H9 (cell line): ENCODE data around the gene COPB2. TPM values are rescaled to one million over a fixed set of nuclear protein-coding genes. Genes with fewer than 3 reads are reported as not detected.
"Not testable (repeated sequence)": the region's sequence is repeated elsewhere in the genome, so short reads cannot be mapped to it uniquely, and the experiment has no call there.

Experiments used
- DNase-seq: peaks from one replicate; pipeline ENCODE4 v3.0.0-alpha.2; 2017
- H2AFZ ChIP-seq: one replicate; pipeline ENCODE4 v1.6.1; 2013; ENCODE audit warnings: mild to moderate bottlenecking, low read length, control low read depth, moderate library complexity
- H2AK5ac ChIP-seq: 2 replicates; pipeline ENCODE4 v1.6.1; 2013; ENCODE audit warnings: low read length, control low read depth, mixed read lengths; ENCODE audit not compliant: insufficient read length
- H2BK120ac ChIP-seq: one replicate; pipeline ENCODE4 v1.6.1; 2013; ENCODE audit warnings: low read depth, mild to moderate bottlenecking, low read length, control low read depth, inconsistent platforms; ENCODE audit not compliant: poor library complexity, severe bottlenecking
- H2BK12ac ChIP-seq: 2 replicates; pipeline ENCODE4 v1.6.1; 2013; ENCODE audit warnings: low read length, control low read depth, mixed read lengths, low read depth; ENCODE audit not compliant: insufficient read length
- H2BK15ac ChIP-seq: 2 replicates; pipeline ENCODE4 v1.6.1; 2013; ENCODE audit warnings: low read depth, low read length, control low read depth
- H2BK20ac ChIP-seq: one replicate; pipeline ENCODE4 v1.6.1; 2013; ENCODE audit warnings: low read depth, mild to moderate bottlenecking, low read length, control low read depth, inconsistent platforms; ENCODE audit not compliant: poor library complexity, severe bottlenecking
- H2BK5ac ChIP-seq: 2 replicates; pipeline ENCODE4 v1.6.1; 2013; ENCODE audit warnings: low read length, control low read depth, mixed read lengths; ENCODE audit not compliant: insufficient read length
- H3K14ac ChIP-seq: 2 replicates; pipeline ENCODE4 v1.6.1; 2013; ENCODE audit warnings: low read length, control low read depth; ENCODE audit not compliant: insufficient read depth
- H3K18ac ChIP-seq: 2 replicates; pipeline ENCODE4 v1.6.1; 2013; ENCODE audit warnings: low read depth, mild to moderate bottlenecking, mixed read lengths, low read length, control low read depth; ENCODE audit not compliant: insufficient read length
- H3K23ac ChIP-seq: 2 replicates; pipeline ENCODE4 v1.6.1; 2013; ENCODE audit warnings: low read length, control low read depth, mixed read lengths, low read depth; ENCODE audit not compliant: insufficient read length
- H3K23me2 ChIP-seq: 2 replicates; pipeline ENCODE4 v1.6.1; 2013; ENCODE audit warnings: low read depth, mild to moderate bottlenecking, mixed read lengths, low read length, control low read depth; ENCODE audit not compliant: insufficient read length, poor library complexity, severe bottlenecking
- H3K27ac ChIP-seq: 2 replicates; pipeline ENCODE4 v1.5.1; 2013; ENCODE audit warnings: low read length, control low read depth, mixed read lengths, low read depth; ENCODE audit not compliant: insufficient read length
- H3K27me3 ChIP-seq: 2 replicates; pipeline ENCODE4 v1.6.1; 2013; ENCODE audit warnings: low read length, control low read depth, inconsistent platforms; ENCODE audit not compliant: insufficient read depth
- H3K4ac ChIP-seq: 2 replicates; pipeline ENCODE4 v1.6.1; 2013; ENCODE audit warnings: low read depth, mild to moderate bottlenecking, control low read depth, inconsistent platforms, low read length, moderate library complexity
- H3K4me1 ChIP-seq: 2 replicates; pipeline ENCODE4 v1.6.1; 2013; ENCODE audit warnings: low read length, control low read depth, inconsistent platforms; ENCODE audit not compliant: insufficient read depth
- H3K4me2 ChIP-seq: 2 replicates; pipeline ENCODE4 v1.6.1; 2013; ENCODE audit warnings: low read length, control low read depth, mixed read lengths; ENCODE audit not compliant: insufficient read length, insufficient read depth
- H3K56ac ChIP-seq: 2 replicates; pipeline ENCODE4 v1.6.1; 2013; ENCODE audit warnings: low read depth, mild to moderate bottlenecking, mixed read lengths, low read length, control low read depth; ENCODE audit not compliant: insufficient read length
- H3K79me1 ChIP-seq: 2 replicates; pipeline ENCODE4 v1.6.1; 2013; ENCODE audit warnings: low read depth, mild to moderate bottlenecking, moderate library complexity, low read length, control low read depth, inconsistent platforms; ENCODE audit not compliant: insufficient read depth, poor library complexity, severe bottlenecking
- H3K79me2 ChIP-seq: 2 replicates; pipeline ENCODE4 v1.6.1; 2013; ENCODE audit warnings: low read length, control low read depth, inconsistent platforms; ENCODE audit not compliant: insufficient read depth
- H3K9ac ChIP-seq: 2 replicates; pipeline ENCODE4 v1.6.1; 2013; ENCODE audit warnings: low read length, control low read depth, mixed read lengths; ENCODE audit not compliant: insufficient read length; ENCODE audit errors: extremely low read depth
- H3K9me3 ChIP-seq: one replicate; pipeline ENCODE4 v1.6.1; 2013; ENCODE audit warnings: low read depth, low read length, inconsistent platforms; ENCODE audit not compliant: control insufficient read depth
- H3T11ph ChIP-seq: one replicate; pipeline ENCODE4 v1.6.1; 2013; ENCODE audit warnings: mild to moderate bottlenecking, low read length, control low read depth, inconsistent platforms
- H4K20me1 ChIP-seq: one replicate; pipeline ENCODE4 v1.6.1; 2013; ENCODE audit not compliant: control insufficient read depth, insufficient read length, insufficient read depth
- H4K5ac ChIP-seq: 2 replicates; pipeline ENCODE4 v1.6.1; 2013; ENCODE audit warnings: low read depth, mild to moderate bottlenecking, mixed read lengths, low read length, control low read depth; ENCODE audit not compliant: insufficient read length
- H4K8ac ChIP-seq: replicated peaks from 2 replicates; pipeline ENCODE4 v1.6.1; 2013; ENCODE audit warnings: low read length, control low read depth, mixed read lengths, low read depth; ENCODE audit not compliant: insufficient read length
- H4K91ac ChIP-seq: 2 replicates; pipeline ENCODE4 v1.6.1; 2013; ENCODE audit warnings: low read depth, mild to moderate bottlenecking, moderate library complexity, mixed read lengths, low read length, control low read depth; ENCODE audit not compliant: insufficient read length
- H3K27ac Mint-ChIP-seq, 3 experiments: 2 replicates in 2 of 3; 3 replicates in 1 of 3; pipeline ENCODE4 v1.8.0; 2020 to 2021; ENCODE audit warnings: mixed read lengths in 3 of 3, mild to moderate bottlenecking in 1 of 3, moderate library complexity in 1 of 3
- H3K27me3 Mint-ChIP-seq: 2 replicates; pipeline ENCODE4 v1.8.0; 2021; ENCODE audit warnings: low read depth, mild to moderate bottlenecking, moderate library complexity, mixed read lengths
- H3K36me3 Mint-ChIP-seq, 3 experiments: 2 replicates in 2 of 3; 3 replicates in 1 of 3; pipeline ENCODE4 v1.8.0; 2020 to 2021; ENCODE audit warnings: low read depth in 3 of 3, mixed read lengths in 3 of 3; ENCODE audit not compliant: insufficient read depth in 1 of 3
- H3K4me1 Mint-ChIP-seq, 2 experiments: 2 replicates each; pipeline ENCODE4 v1.8.0; 2020; ENCODE audit warnings: mixed read lengths in 2 of 2
- H3K4me3 Mint-ChIP-seq, 2 experiments: 2 replicates in 1 of 2; 3 replicates in 1 of 2; pipeline ENCODE4 v1.8.0; 2020 to 2021; ENCODE audit warnings: mild to moderate bottlenecking in 2 of 2, mixed read lengths in 2 of 2, moderate library complexity in 1 of 2
- H3K9me3 Mint-ChIP-seq, 2 experiments: 2 replicates in 1 of 2; 3 replicates in 1 of 2; pipeline ENCODE4 v1.8.0; 2020; ENCODE audit warnings: mild to moderate bottlenecking in 2 of 2, mixed read lengths in 2 of 2, moderate library complexity in 1 of 2
- CTCF ChIP-seq: fragments of 200-600 bp; sonication (generic); conservative IDR thresholded peaks from 3 replicates; pipeline ENCODE4 v1.8.0; 2021; ENCODE audit warnings: antibody characterized with exemption, mild to moderate bottlenecking
- WGBS: extraction: QIAGEN DNeasy Blood & Tissue Kit; methylation state at CpG from one replicate; pipeline ENCODE4 v1.1.7; 2013; ENCODE audit warnings: missing lambda C conversion rate, low lambda C conversion rate, mixed read lengths; ENCODE audit not compliant: insufficient read length; ENCODE audit errors: extremely low coverage; 5-methylcytosine and 5-hydroxymethylcytosine counted together
- total RNA-seq: library from RNA; stranded (reverse); gene quantifications from 2 replicates; pipeline ENCODE4 v1.2.1, GENCODE V29; 2021

COPB2 gene
- total RNA-seq, 1 experiment from 2014 or later, result 121 TPM

- Histone ChIP-seq H3K14ac (no peak overlapping the region), H4K20me1 (no peaks in the 10 kb centered on the region), H3K4ac (no peak overlapping the region), H2BK20ac (no peak overlapping the region), H4K8ac (no peak overlapping the region), H2AFZ (no peak overlapping the region), H4K91ac (no peak overlapping the region), H3K79me1 (no peaks in the 10 kb centered on the region), H3K27ac (no peak overlapping the region), H4K5ac (no peak overlapping the region), H3K23me2 (no peaks in the 10 kb centered on the region), H3K4me2 (no peak overlapping the region), H3K79me2 (no peaks in the 10 kb centered on the region), H2AK5ac (no peak overlapping the region), H3K4me1 (no peaks in the 10 kb centered on the region), H2BK12ac (no peak overlapping the region), H2BK5ac (no peak overlapping the region), H3K27me3 (no peaks in the 10 kb centered on the region), H3K56ac (no peak overlapping the region), H3K18ac (no peak overlapping the region), H3T11ph (no peak overlapping the region), H3K9ac (no peak overlapping the region), H2BK15ac (no peak overlapping the region), H3K9me3 (no peaks in the 10 kb centered on the region), H2BK120ac (no peak overlapping the region), H3K23ac (no peak overlapping the region)
- no peak overlapping the region for H3K27ac Mint-ChIP-seq
- H3K9me3 Mint-ChIP-seq, result peaks cover 0 to 5% of the 10 kb centered on the region in 2 experiments; a peak in 2 of 5 replicates
- H3K4me3 Mint-ChIP-seq, result no peak overlapping the region
- H3K36me3 Mint-ChIP-seq, result peaks cover 0 to 5% (median 3%) of the 10 kb centered on the region in 3 experiments; a peak in 1 of 7 replicates
- H3K27me3 Mint-ChIP-seq, result peaks cover 76% of the 10 kb centered on the region
- no peak for DNase-seq
- TF ChIP-seq CTCF, result no peak
- no CpG with 5 or more reads among the region's 4 CpGs for whole genome bisulfite sequencing
- peaks cover 0 to 7% of the 10 kb centered on the region in 2 experiments; a peak in 2 of 4 replicates for H3K4me1 Mint-ChIP-seq
These were observed 51.0 kb downstream of the COPB2 start for GRCh38 chr3:139338405-139338804.

GRCh38 chr3:139334675-139335074 lies 54.8 kb downstream of the COPB2 start:
- not testable (repeated sequence) for H2BK5ac ChIP-seq, DNase-seq, H3K27ac Mint-ChIP-seq, H4K20me1 ChIP-seq, H2AFZ ChIP-seq, H2BK15ac ChIP-seq, H3K4me1 Mint-ChIP-seq, H3K4ac ChIP-seq, H4K8ac ChIP-seq, H3K4me2 ChIP-seq, H3K23ac ChIP-seq, H4K91ac ChIP-seq, H3K14ac ChIP-seq, H3K79me2 ChIP-seq, H4K5ac ChIP-seq, H3K9me3 ChIP-seq, H3K9ac ChIP-seq, H3T11ph ChIP-seq, H3K27ac ChIP-seq, H2BK20ac ChIP-seq, H2BK120ac ChIP-seq, H3K27me3 ChIP-seq, H3K4me1 ChIP-seq, H3K9me3 Mint-ChIP-seq, H3K56ac ChIP-seq, H3K4me3 Mint-ChIP-seq, H2AK5ac ChIP-seq, H3K18ac ChIP-seq, H3K23me2 ChIP-seq, H3K79me1 ChIP-seq, H3K36me3 Mint-ChIP-seq, H2BK12ac ChIP-seq
- no CpG with 5 or more reads among the region's 1 CpG for WGBS
- peaks cover 79% of the 10 kb centered on the region for H3K27me3 Mint-ChIP-seq
